PC-3 (cell line): ENCODE data around the gene GATM.

Experiments used
- CTCF ChIP-seq: fragments of 300-600 bp; sonication (generic); conservative IDR thresholded peaks from 2 replicates; pipeline ENCODE4 v1.5.1; 2017; ENCODE audit warnings: antibody characterized with exemption, low read depth, mild to moderate bottlenecking, low read length
- EZH2 ChIP-seq: fragments of 300-600 bp; sonication (generic); IDR thresholded peaks from one replicate; pipeline ENCODE4 v1.6.1; 2017; ENCODE audit warnings: antibody characterized with exemption, mild to moderate bottlenecking, low read length; ENCODE audit not compliant: unreplicated experiment
- EZH2phosphoT487 ChIP-seq: fragments of 300-600 bp; sonication (generic); IDR thresholded peaks from 2 replicates; pipeline ENCODE4 v1.6.1; 2018; ENCODE audit warnings: mild to moderate bottlenecking, antibody characterized with exemption, low read length, borderline replicate concordance

DNA sequence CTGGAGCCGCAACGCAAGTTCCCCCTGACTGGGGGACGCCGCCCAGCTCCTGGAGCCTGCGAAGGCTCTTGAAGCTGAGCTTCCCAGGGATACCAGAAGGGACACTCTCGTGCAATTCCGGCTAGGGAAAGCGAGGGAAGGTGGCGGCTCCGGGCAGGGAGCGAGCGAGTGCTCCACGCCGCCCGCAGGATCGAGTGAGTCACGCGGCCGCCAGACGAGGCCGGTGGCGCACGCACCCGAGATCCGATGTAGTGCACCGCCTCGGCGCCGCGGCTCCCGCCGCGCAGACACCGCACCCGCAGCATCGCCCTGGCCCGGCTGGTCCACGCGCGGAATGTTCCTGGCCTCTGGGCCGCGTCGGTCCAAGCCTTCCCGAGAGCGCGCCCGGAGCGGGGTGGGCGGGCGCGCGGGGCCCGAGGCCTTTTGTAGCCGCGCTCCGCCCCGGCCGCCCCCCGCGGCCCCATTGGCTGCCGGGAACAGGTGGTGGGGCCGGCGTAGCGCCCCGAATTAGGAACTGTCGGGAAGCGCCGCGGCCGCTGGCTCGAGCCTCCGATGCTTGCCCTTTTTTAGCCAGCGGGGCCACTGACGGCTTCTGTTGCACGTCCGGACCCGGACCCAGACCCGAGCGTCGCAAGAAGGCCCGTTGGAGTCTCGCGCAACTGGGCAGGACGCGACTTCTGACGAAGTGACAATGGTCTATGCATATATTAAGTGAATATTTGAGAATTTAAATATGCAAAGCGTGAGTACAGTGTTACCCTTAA lies at the start of gene GATM:
- peak; percentile 57 for TF ChIP-seq CTCF
- TF ChIP-seq EZH2 = no peak
- no peak for TF ChIP-seq EZH2phosphoT487
